GM13976 (cell line): ENCODE results near the gene HELZ2.

Experiments
- DNase-seq: peaks from one replicate; pipeline ENCODE4 v3.0.0; 2012; ENCODE audit warnings: low spot score
- CTCF ChIP-seq: IDR thresholded peaks from 2 replicates; pipeline ENCODE4 v1.5.1; 2012; ENCODE audit warnings: borderline replicate concordance, mild to moderate bottlenecking; ENCODE audit not compliant: insufficient read depth; ENCODE audit errors: extremely low read depth, missing control alignments, control extremely low read depth
- in situ Hi-C: fragments of 300-500 bp; cut with MboI; formaldehyde crosslinking; loops from one replicate; pipeline ENCODE4 v1.12.0; 2022; ENCODE audit warnings: low sequenced_read_pairs, mixed read lengths, inconsistent platforms; ENCODE audit not compliant: unreplicated experiment

HELZ2 gene

GRCh38 chr20:63546956-63547724, 26.9 kb downstream of the HELZ2 start:
- no peak for TF ChIP-seq CTCF
- DNase-seq: no peak

GRCh38 chr20:63546256-63546955, 27.6 kb downstream of the HELZ2 start:
- TF ChIP-seq CTCF: no peak
- no peak for DNase-seq
- in situ Hi-C loops: loop anchor here (25.0 kb wide), 1 partner anchor 316 kb away; the partner anchor contains the start of genes ABHD16B and TPD52L2

More at GRCh38 chr20:63546956-63547724, 26.9 kb downstream of the HELZ2 start:
- in situ Hi-C loops: loop anchor here (25.0 kb wide), 1 partner anchor 315 kb away; the partner anchor contains the start of genes ABHD16B and TPD52L2

- in situ Hi-C loops: loop anchor here (25.0 kb wide), 1 partner anchor 316 kb away; the partner anchor contains the start of genes ABHD16B and TPD52L2
- DNase-seq: no peak
- no peak for TF ChIP-seq CTCF
Measured at GRCh38 chr20:63545814-63546213, 28.2 kb downstream of the HELZ2 start.

- no peak for DNase-seq
- in situ Hi-C loops: loop anchor here (25.0 kb wide), 1 partner anchor 317 kb away; the partner anchor contains the start of genes ABHD16B and TPD52L2
Measured at GRCh38 chr20:63544958-63545516, 29.0 kb downstream of the HELZ2 start.

GRCh38 chr20:63544241-63544957, 29.6 kb downstream of the HELZ2 start:
- in situ Hi-C loops: loop anchor here (25.0 kb wide), 1 partner anchor 318 kb away; the partner anchor contains the start of genes ABHD16B and TPD52L2
- no peak for TF ChIP-seq CTCF
- DNase-seq: no peak

More at GRCh38 chr20:63544958-63545516, 29.0 kb downstream of the HELZ2 start:
- no peak for TF ChIP-seq CTCF

- no peak for DNase-seq
- in situ Hi-C loops: loop anchor here (25.0 kb wide), 1 partner anchor 319 kb away; the partner anchor contains the start of genes ABHD16B and TPD52L2
- TF ChIP-seq CTCF: no peak
Measured at GRCh38 chr20:63543733-63544132, 30.3 kb downstream of the HELZ2 start.
